NCI-H226 (cell line): ENCODE measurements around the gene IFNA4.
A peak's percentile ranks its signal among the peaks of the same experiment; 100 is the strongest.

Source experiments
- DNase-seq: peaks from one replicate; pipeline ENCODE4 v3.0.0-alpha.2; 2015

The IFNA4 gene

DNA sequence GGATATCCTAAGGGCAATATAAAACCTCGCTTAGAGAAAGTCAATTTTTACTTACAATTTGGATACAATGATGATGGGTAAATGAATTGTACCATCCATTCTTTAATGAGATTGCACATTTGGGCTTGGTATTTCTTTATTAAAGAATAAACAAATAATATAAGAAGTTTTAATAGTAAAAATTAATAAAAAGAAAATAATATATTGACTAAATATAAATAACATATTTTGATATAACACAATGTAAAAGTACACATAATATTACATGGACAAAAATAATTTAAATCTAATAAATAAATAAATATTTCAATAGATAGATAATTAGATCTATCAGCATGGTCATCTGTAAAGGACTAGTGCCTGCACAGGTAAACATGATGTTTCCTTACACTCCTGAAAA lies 21.9 kb downstream of the IFNA4 start:
- DNase-seq: no peak

DNA sequence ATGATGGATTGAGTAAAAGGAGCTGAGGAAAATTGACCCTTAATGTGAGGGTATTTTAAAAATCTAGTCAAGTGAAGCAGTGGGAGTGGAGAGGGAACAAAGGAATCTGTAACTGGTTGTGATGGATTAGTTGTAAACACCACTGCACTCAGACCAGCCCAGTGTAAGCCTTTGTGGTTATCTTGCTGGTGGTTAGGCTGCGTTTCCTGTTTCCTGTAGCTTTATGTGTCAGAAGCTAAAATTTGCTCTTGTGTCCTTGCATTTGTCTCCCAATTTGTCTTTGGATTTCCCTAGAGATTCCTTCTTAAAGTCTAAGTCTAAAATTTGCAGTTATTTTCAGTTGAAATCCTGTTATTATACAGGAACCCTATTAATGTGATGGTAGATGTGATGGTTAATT lies 27.2 kb downstream of the IFNA4 start:
- peak; percentile 6 for DNase-seq

GRCh38 chr9:21155501-21155900 lies 31.9 kb downstream of the IFNA4 start:
- DNase-seq: no peak

- DNase-seq: peak; percentile 6
These were observed 33.3 kb downstream of the IFNA4 start for GRCh38 chr9:21154018-21154608.

- DNase-seq: no peak
These were observed 33.9 kb downstream of the IFNA4 start for GRCh38 chr9:21153336-21154017.

DNA sequence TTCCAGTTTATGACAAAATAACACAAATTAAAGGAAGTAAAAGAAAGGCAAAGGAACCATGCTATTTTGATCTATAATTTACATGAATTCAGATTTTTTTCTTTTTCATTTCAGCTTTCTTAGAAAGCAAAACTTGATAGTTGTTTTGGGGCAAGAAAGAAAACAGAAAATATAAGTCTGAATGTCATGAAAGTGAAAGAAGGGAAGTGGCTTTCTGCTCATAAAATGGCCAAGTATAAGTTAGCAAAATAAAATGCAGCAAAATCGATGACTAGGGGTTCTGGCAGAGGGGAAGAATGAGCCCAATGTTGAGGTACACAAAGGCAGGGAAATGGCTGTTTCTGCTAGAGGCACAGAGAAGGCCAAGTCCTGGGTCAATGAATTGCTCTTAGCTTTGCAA lies 42.8 kb downstream of the IFNA4 start:
- DNase-seq: no peak

DNA sequence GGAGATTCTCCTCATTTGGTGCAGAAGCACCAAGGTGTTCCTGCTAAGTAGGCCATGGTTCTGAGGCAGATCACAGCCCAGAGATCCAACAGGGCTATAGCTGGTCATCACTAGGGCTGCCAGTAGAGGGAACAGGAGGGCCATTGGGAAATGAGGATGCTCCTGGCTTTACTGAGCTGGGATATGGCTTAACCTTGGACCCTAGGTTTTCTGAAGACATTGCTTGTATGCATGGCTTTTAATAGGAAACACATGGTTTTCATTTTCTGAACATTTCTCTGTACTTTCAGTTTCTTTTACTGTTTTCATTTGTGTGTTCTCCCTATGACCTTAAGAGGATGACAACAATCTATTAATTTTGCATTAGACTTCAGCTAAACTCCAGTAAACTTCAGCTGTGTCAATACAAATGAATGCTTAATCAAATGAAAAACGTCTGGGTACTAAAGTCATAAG lies 45.9 kb downstream of the IFNA4 start, which contains the start of gene IFNW1:
Gene IFNW1, minus strand, starts transcription at position 406 of the 456 bp plus-strand sequence. Its CDS starts 262 bp downstream, at position 144.
- DNase-seq: no peak

GRCh38 chr9:21137020-21137419 lies 50.4 kb downstream of the IFNA4 start:
- no peak for DNase-seq
